NCI-H2107 treated with DMSO at 0.1 percent for 48 hours (cell line): ENCODE measurements around the gene DNAH8.

Source experiments
- DNase-seq: peaks from one replicate; lab custom pipeline; 2025; ENCODE audit not compliant: unreplicated experiment; lab: John Stamatoyannopoulos, UW

The DNAH8 gene

DNA sequence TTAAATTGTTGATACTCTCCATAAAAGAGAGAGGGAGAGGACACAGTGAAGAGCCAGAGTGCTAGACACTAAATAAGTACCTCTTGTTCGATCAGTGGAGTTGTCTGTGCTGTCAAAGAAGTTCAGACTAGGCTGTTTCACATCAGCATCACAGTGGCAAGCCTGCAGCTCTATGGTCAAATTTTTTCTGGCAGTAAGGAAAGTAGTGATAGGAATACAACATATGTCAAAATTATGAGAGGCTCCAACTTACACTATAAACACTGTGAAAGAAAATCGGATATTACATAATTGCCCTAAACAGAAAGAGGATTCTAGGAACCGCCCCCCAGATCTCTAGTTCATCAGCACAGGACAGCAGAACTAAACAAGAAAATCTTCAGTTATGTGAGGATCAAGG lies 23.1 kb downstream of the DNAH8 start:
- no peak for DNase-seq

GRCh38 chr6:38739532-38739931 lies 24.4 kb downstream of the DNAH8 start:
- DNase-seq, result no peak

- no peak for DNase-seq
Measured at GRCh38 chr6:38749473-38749872, 34.4 kb downstream of the DNAH8 start.

DNA sequence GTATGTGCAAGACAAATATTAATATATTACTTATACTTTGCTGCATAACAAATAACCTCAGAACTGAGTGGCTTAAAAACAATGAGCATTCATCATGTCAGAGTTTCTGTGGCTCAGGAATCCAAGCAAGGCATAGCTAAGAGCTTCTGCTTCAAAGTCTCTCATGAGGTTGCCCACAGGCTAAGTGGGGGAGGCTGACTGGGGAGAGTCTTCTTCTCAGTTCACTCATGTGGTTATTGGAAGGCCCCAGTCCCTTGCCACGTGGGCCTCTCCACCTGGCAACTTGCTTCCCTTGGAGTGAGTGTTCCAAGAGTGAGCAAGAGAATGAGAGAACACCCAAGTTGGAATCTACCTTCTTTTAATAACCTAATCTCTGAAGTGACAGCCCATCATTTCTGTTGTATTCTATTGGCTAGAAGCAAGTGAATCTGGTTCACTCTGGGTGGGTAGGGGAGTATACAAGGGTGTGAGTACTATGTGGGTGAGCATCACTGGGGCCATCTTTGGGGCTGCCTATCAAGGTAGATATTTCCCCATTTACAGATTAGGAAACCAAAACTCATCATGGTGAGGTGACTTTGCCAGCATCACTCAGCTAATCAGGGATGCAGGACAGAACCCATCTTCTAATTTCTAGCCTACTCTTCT lies 36.0 kb downstream of the DNAH8 start:
- no peak for DNase-seq

GRCh38 chr6:38753707-38754106 lies 38.6 kb downstream of the DNAH8 start:
- no peak for DNase-seq

DNA sequence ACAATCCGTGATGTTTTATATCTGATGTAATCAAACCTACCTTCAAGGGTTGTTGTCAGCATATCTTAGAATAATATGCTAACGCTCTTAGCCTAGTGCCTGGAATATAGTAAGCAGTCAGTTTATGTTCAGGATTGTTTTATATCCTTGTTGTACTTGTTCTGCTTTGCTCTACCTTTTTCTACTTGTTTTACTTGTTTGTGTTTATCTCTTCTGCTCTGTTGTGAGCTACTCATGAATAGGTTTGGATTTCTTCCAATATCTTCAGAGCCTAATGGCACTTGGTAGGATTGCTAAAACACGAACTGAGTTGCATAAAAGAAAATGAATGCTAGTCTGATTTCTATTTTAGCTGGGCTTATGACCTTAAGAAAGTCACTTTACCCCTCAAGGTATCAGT lies 40.1 kb downstream of the DNAH8 start:
- no peak for DNase-seq

GRCh38 chr6:38755874-38756273 lies 40.8 kb downstream of the DNAH8 start:
- no peak for DNase-seq

DNA sequence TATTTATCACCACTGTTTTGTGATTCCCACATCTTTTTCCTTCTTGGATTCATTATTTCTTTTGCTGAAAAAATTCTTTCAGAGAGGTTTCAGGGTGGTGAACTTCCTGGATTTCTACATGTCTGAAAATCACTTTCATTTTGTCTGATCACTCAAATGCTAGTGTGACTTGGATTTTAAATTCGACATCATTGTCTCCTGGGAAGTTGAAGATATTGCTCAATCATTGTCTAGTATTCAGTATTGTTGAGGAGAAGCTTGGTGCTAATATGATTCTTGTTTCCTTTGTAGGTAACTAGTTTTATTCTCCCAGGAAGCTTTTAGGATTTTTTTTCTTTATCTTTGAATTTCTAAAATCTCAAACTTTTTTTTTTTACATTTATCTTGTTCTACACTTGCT lies 45.0 kb downstream of the DNAH8 start:
- no peak for DNase-seq

GRCh38 chr6:38762848-38763247 lies 47.7 kb downstream of the DNAH8 start:
- DNase-seq, result no peak

DNA sequence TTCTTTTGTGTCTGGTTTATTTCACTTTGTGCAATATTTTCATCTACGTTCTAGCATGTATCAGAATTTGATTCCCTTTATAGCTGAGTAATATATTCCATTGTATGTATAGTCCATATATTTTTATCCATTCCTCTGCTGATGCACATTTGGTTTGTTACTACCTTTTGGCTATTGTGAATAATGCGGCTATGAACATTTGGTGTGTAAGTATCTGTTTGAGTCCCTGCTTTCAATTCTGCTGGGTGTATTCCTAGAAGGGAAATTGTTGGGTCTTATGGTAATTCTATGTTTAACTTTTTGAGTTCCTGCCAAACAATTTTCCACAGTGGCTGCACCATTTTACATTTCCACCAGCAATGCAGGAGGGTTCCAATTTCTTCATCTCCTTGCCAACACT lies 52.4 kb downstream of the DNAH8 start:
- DNase-seq, result no peak

DNA sequence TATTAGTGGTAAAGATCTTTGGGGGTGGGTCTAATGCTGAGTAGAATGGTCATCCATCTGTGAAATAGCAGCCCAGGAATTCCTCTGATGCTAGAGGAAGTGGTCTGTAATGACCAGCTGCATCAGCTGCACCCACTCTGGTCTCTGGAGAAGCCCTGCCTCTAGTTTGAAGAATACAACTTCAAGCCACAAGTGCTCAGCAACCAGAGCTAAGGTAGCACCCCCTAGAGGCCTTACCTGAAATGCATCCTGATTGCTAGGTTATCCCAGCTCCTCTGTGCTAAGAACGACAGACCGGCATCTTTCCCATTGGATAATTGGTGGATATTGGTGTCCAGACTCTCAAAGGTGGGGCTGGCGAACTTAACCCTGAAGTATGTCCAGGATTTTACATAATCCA lies 58.2 kb downstream of the DNAH8 start:
- no peak for DNase-seq

GRCh38 chr6:38774929-38775707 lies 60.0 kb downstream of the DNAH8 start:
- DNase-seq, result no peak

- no peak for DNase-seq
Measured at GRCh38 chr6:38775870-38776269, 60.8 kb downstream of the DNAH8 start.

GRCh38 chr6:38776515-38776914 lies 61.4 kb downstream of the DNAH8 start:
- DNase-seq, result no peak

DNA sequence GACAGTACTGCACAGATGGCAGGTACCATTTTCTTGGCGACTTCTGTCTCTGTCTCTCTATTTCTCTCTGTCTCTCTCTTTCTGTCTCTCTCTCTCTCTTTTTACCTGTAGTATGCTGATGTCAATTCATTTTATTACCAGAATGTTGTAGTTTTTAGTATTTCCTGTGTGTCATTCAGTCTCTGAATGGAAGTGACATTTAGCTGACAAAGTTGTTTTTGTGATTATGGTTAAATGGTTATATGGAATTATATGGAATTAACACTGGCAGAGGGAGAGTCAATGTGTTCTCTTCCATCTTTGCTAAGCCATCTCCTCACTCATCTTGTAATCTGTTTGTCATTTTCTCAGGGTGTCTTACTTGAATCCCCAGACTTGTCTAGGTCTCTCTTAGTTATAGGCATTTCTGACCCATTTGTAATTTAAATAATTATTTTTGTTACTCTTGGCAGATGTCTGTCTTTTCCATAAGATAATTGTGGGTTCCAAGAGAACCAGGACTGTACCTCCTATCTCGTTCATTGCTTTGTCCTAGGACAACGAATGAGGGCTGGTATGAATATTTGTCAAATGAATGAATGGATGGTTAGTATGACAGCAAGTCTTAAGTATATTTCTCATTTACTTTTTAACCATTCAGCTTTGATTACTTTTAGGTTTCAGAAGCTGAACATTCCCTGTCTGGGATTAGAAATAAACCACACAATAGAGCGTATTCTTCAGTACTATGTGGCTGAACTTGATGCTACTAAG lies 64.4 kb downstream of the DNAH8 start:
- no peak for DNase-seq

- no peak for DNase-seq
Measured at GRCh38 chr6:38782616-38783015, 67.5 kb downstream of the DNAH8 start.

GRCh38 chr6:38783443-38784228 lies 68.5 kb downstream of the DNAH8 start:
- DNase-seq, result no peak

- DNase-seq, result no peak
Measured at GRCh38 chr6:38784506-38785235, 69.6 kb downstream of the DNAH8 start.

DNA sequence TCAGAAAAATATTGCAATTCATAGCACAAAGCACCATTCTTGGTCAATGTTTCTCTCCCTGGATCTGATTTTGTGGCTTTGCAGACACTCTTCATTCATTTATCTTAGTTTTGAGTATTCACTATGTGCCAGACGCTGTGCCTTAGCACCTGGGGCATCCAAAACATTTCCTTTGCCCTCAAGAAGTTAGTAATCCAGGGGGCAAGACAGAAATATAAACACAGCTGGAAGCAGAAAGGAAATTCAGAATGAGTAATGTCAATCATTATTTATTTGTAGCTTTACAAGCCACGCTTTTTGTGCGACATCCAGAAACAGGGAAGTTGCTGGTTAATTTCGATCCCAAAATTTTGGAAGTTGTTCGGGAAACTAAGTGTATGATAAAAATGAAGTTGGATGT lies 71.4 kb downstream of the DNAH8 start:
- DNase-seq, result no peak

DNA sequence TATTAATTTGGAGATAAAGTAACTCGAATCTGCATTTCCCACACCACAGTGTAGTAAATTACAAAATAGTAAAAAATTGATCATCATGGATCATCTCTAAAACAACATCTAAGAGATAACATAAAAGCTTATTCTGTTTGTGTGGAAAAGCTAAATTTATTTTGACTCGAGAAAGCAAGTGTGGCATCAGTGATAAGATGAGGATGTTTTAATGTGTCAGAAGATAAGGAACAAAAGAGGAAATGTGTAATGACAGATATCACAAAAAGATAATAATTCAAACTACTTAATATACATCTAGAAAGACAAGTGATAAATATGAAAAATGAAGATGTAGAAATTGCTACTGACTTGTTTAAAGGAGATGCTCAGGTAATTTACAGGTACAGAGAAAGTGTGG lies 74.1 kb downstream of the DNAH8 start:
- DNase-seq, result no peak

DNA sequence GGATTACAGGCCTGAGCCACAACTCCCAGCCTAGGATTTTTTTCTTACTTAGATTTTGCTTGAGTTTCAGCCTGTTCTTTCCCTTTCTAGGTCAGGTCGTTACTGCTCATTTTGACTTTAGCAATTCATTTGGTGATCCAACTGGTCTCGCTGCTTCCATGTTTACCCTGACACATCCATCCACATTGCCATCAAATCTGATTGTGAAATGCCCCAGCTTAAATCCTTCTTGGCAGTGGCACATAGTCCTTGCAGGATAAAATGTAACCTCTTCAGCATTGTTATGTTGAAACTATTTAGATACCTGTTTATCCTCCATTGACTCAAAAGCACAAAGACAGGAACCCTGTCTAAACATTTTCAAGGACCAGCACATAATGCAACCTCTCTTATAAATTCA lies 77.2 kb downstream of the DNAH8 start:
- no peak for DNase-seq
